DND-41 (cell line): ENCODE measurements around the gene SDR9C7.

ENCODE experiments used
- ATAC-seq: fragments of 200-7000 bp; cut with Tn5 transposase; 3 replicates; pipeline ENCODE4 v1.9.1; 2021; ENCODE audit warnings: low read depth; ENCODE audit not compliant: insufficient read depth
- DNase-seq: peaks from one replicate; pipeline ENCODE4 v3.0.0-alpha.2; 2020
- H2AFZ ChIP-seq: 2 replicates; pipeline ENCODE4 v1.6.0; 2012; ENCODE audit warnings: low read depth, low read length
- H3K27ac ChIP-seq: 2 replicates; pipeline ENCODE4 v1.5.1; 2012; ENCODE audit warnings: low read length, inconsistent platforms
- H3K27me3 ChIP-seq: fragments of 200-600 bp; sonication (generic); 2 replicates; pipeline ENCODE4 v1.6.0; 2012; ENCODE audit warnings: low read length, mild to moderate bottlenecking, inconsistent platforms; ENCODE audit not compliant: insufficient read depth, poor library complexity
- H3K36me3 ChIP-seq: 2 replicates; pipeline ENCODE4 v1.5.1; 2012; ENCODE audit warnings: low read length, inconsistent platforms; ENCODE audit not compliant: insufficient read depth
- H3K4me1 ChIP-seq: 2 replicates; pipeline ENCODE4 v1.5.1; 2012; ENCODE audit warnings: mild to moderate bottlenecking, low read length; ENCODE audit not compliant: insufficient read depth
- H3K4me2 ChIP-seq: 2 replicates; pipeline ENCODE4 v1.6.0; 2012; ENCODE audit warnings: mild to moderate bottlenecking, moderate library complexity, low read length, inconsistent platforms; ENCODE audit not compliant: insufficient read depth
- H3K4me3 ChIP-seq, 2 experiments: fragments of 200-600 bp in 1 of 2; shearing (Covaris generic) in 1 of 2; 2 replicates each; pipeline ENCODE4 v1.5.1; 2012 to 2016; ENCODE audit warnings: inconsistent platforms in 2 of 2, low read length in 2 of 2, mild to moderate bottlenecking in 2 of 2, low read depth in 1 of 2, moderate library complexity in 1 of 2
- H3K79me2 ChIP-seq: 2 replicates; pipeline ENCODE4 v1.6.0; 2012; ENCODE audit warnings: low read length, inconsistent platforms; ENCODE audit not compliant: insufficient read depth
- H3K9ac ChIP-seq: 2 replicates; pipeline ENCODE4 v1.6.0; 2012; ENCODE audit warnings: low read depth, mild to moderate bottlenecking, inconsistent platforms, low read length, moderate library complexity
- H3K9me3 ChIP-seq: 2 replicates; pipeline ENCODE4 v1.5.1; 2012; ENCODE audit warnings: low read length, moderate library complexity, mild to moderate bottlenecking, inconsistent platforms; ENCODE audit not compliant: insufficient read depth, severe bottlenecking
- H4K20me1 ChIP-seq: 2 replicates; pipeline ENCODE4 v1.6.0; 2012; ENCODE audit warnings: low read length; ENCODE audit not compliant: insufficient read depth
- CTCF ChIP-seq: IDR thresholded peaks from 2 replicates; pipeline ENCODE4 v1.5.1; 2012; ENCODE audit warnings: borderline replicate concordance, low read length, moderate library complexity, mild to moderate bottlenecking; ENCODE audit not compliant: poor library complexity, severe bottlenecking; ENCODE audit errors: extremely low read depth
- EZH2 ChIP-seq: IDR thresholded peaks from 3 replicates; pipeline ENCODE4 v1.6.1; 2012; ENCODE audit warnings: borderline replicate concordance, low read depth, mild to moderate bottlenecking, moderate library complexity, low read length, inconsistent platforms; ENCODE audit not compliant: severe bottlenecking

Gene SDR9C7

GRCh38 chr12:56877195-56878009 is 56.8 kb downstream of the SDR9C7 start:
- no peak for ATAC-seq
- Histone ChIP-seq H3K4me2 (no peak overlapping the region), H3K9me3 (no peaks in the 10 kb centered on the region), H3K4me3 (no peak overlapping the region), H3K79me2 (no peaks in the 10 kb centered on the region), H3K36me3 (no peaks in the 10 kb centered on the region), H3K4me1 (no peaks in the 10 kb centered on the region), H4K20me1 (no peaks in the 10 kb centered on the region), H3K9ac (no peak overlapping the region), H3K27ac (no peak overlapping the region), H2AFZ (no peak overlapping the region), H3K27me3 (peaks cover 2% of the 10 kb centered on the region)
- no peak for DNase-seq
- no peak for TF ChIP-seq CTCF
- no peak for TF ChIP-seq EZH2

- no peaks in the 10 kb centered on the region for H3K9me3 ChIP-seq
- no peak for TF ChIP-seq EZH2
- peaks cover 2% of the 10 kb centered on the region for H3K27me3 ChIP-seq
- H3K4me1 ChIP-seq: no peaks in the 10 kb centered on the region
- ATAC-seq (no peak), DNase-seq (no peak)
- H3K4me2 ChIP-seq: no peak overlapping the region
- H3K27ac ChIP-seq: no peak overlapping the region
- H4K20me1 ChIP-seq: no peaks in the 10 kb centered on the region
- H3K4me3 ChIP-seq: no peak overlapping the region
- H3K36me3 ChIP-seq: no peaks in the 10 kb centered on the region
- no peak overlapping the region for H3K9ac ChIP-seq
- no peak overlapping the region for H2AFZ ChIP-seq
- H3K79me2 ChIP-seq: no peaks in the 10 kb centered on the region
Observed at GRCh38 chr12:56874821-56875220, 59.4 kb downstream of the SDR9C7 start.

GRCh38 chr12:56873382-56873781 is 60.8 kb downstream of the SDR9C7 start:
- H3K27me3 ChIP-seq: peaks cover 2% of the 10 kb centered on the region
- H2AFZ ChIP-seq: no peak overlapping the region
- no peaks in the 10 kb centered on the region for H3K9me3 ChIP-seq
- no peaks in the 10 kb centered on the region for H3K4me1 ChIP-seq
- H3K4me3 ChIP-seq: no peak overlapping the region
- TF ChIP-seq CTCF (no peak), EZH2 (no peak)
- DNase-seq: no peak
- H3K4me2 ChIP-seq: no peak overlapping the region
- no peaks in the 10 kb centered on the region for H3K36me3 ChIP-seq
- H3K9ac ChIP-seq: no peak overlapping the region
- no peak for ATAC-seq
- H4K20me1 ChIP-seq: no peaks in the 10 kb centered on the region
- no peak overlapping the region for H3K27ac ChIP-seq
- H3K79me2 ChIP-seq: no peaks in the 10 kb centered on the region
